ENCODE data around the gene TMBIM1.

TMBIM1 gene, protein sequence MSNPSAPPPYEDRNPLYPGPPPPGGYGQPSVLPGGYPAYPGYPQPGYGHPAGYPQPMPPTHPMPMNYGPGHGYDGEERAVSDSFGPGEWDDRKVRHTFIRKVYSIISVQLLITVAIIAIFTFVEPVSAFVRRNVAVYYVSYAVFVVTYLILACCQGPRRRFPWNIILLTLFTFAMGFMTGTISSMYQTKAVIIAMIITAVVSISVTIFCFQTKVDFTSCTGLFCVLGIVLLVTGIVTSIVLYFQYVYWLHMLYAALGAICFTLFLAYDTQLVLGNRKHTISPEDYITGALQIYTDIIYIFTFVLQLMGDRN

DNA sequence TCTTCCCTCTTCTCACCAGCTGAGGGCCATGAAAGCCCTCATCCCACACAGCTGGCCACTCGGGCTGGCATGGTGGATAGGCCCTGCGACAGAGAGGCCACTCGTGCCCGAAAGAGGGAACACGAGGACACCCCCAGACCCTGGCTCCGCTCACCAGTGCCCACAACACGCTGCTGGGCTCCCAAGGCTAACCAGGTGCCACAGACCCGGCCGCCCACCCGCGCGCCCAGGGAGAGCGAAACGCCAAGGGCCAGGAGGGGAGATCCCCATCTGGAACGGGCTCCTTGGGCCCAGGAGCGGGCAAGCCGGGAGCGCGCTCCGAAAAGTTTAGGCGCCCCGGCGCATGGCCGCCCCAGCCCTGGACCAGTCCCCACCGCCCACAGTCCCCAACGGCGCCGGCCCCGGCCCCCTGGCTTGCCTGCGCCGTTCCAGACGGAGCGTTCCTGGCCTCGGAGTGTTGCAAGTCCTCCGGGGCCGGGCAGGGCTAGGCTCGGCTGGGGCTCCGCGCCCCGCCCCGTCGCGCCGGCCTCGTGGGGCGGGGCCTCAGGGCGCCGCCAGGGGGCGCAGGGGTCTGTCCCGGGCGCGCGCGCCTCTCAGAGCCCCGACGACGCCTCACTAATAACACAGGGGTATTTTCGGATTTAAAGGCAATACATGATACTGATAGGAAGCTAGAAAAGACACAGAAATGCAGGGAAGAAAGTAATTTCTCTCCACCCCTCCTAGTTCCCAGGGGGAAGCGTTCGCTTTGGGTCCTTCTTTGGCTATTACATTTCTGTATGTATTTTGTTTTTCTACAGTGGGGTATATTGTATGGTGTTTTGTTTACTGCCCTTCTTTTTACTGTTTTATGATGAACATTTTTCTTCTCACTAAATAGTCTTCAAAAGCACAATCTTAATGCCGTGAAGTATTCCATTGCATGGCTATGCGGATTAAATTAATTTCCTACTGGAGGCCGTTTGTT lies at the start of gene TMBIM1:
Gene TMBIM1, minus strand, starts transcription at position 456 of the 967 bp plus-strand sequence. CDS start 10,362 bp downstream, outside the sequence.
- in situ Hi-C loops (cut with MboI; ENCODE audit: low pct_unique_long_range_greater_than_20kb, low sequenced_read_pairs, unreplicated experiment), result loop anchor here (25.0 kb wide), 1 partner anchor 370 kb away; the partner anchor contains the start of genes BCS1L, RNF25, STK36 and ZNF142
- peak; percentile 94 for DNase-seq (ENCODE audit: low spot score)
- TF ChIP-seq, protein P1, sequence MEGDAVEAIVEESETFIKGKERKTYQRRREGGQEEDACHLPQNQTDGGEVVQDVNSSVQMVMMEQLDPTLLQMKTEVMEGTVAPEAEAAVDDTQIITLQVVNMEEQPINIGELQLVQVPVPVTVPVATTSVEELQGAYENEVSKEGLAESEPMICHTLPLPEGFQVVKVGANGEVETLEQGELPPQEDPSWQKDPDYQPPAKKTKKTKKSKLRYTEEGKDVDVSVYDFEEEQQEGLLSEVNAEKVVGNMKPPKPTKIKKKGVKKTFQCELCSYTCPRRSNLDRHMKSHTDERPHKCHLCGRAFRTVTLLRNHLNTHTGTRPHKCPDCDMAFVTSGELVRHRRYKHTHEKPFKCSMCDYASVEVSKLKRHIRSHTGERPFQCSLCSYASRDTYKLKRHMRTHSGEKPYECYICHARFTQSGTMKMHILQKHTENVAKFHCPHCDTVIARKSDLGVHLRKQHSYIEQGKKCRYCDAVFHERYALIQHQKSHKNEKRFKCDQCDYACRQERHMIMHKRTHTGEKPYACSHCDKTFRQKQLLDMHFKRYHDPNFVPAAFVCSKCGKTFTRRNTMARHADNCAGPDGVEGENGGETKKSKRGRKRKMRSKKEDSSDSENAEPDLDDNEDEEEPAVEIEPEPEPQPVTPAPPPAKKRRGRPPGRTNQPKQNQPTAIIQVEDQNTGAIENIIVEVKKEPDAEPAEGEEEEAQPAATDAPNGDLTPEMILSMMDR (IDR thresholded peaks at IDR 0.05; ENCODE audit: extremely low read depth, insufficient read depth, missing control alignments), result peak; percentile 93

DNA sequence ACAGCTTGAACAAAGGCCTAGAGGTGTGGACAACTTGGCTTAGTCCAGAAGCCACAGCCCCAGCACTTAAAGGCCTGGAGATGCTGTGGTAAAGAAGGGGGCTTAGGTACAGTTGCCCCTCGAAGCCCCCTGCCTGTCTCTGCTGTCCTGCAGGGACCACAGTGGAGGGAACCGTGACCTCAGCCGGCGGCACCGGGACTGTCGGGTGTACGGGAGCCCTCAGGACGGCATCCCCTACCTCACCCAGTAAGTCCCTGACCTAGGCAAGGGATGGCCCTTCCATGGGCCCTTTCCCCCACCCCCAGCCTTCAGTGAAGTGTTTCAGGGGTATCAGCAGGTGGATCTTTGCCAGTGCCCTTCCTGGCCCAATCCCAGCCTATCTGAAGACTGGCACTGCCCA lies 49.1 kb upstream of the TMBIM1 start:
- in situ Hi-C loops (cut with MboI; ENCODE audit: low pct_unique_long_range_greater_than_20kb, low sequenced_read_pairs, unreplicated experiment), result no loop called here
- TF ChIP-seq, protein P1 (IDR thresholded peaks at IDR 0.05; ENCODE audit: extremely low read depth, insufficient read depth, missing control alignments), result no peak
- DNase-seq (ENCODE audit: low spot score), result no peak

DNA sequence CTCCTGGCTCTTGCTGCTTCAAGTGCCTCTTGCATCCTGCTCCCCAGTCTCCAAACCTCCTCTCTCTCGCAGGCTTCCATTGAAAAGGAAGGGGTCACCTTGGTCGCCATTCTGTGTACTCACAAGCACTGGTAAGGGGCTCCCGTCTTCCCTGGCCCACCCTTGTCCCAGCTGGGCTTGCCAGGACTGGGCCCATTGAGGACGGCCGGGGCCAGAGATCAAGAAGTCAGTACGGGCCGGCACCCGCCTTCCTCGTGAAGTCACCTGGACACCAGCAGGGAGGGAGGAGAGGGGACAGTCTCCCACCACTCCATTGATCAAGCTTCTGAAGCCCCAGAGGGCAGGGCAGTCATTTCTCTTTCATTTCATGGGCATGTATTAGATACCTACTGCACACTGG lies 48.4 kb upstream of the TMBIM1 start:
- in situ Hi-C loops (cut with MboI; ENCODE audit: low pct_unique_long_range_greater_than_20kb, low sequenced_read_pairs, unreplicated experiment), result no loop called here
- TF ChIP-seq, protein P1 (IDR thresholded peaks at IDR 0.05; ENCODE audit: extremely low read depth, insufficient read depth, missing control alignments), result no peak
- DNase-seq (ENCODE audit: low spot score), result no peak

DNA sequence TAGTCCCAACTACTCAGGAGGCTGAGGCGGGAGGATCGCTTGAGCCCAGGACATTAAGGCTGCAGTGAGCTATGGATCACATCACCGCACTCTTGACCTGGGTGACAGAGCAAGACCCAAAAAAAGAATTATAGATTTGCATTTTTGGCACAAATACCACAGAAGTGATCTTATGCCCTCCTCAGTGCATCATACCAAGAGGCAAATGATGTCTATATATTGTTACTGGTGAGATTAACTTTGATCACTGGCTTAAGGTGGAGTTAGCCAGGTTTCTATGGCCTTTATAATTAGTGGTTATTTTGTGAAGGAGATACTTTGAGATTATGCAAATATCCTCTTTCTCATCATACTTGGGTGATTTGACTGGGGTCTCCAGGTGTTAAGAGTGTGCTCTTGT lies 42.2 kb upstream of the TMBIM1 start:
- in situ Hi-C loops (cut with MboI; ENCODE audit: low pct_unique_long_range_greater_than_20kb, low sequenced_read_pairs, unreplicated experiment), result no loop called here
- TF ChIP-seq, protein P1 (IDR thresholded peaks at IDR 0.05; ENCODE audit: extremely low read depth, insufficient read depth, missing control alignments), result no peak
- no peak for DNase-seq (ENCODE audit: low spot score)

DNA sequence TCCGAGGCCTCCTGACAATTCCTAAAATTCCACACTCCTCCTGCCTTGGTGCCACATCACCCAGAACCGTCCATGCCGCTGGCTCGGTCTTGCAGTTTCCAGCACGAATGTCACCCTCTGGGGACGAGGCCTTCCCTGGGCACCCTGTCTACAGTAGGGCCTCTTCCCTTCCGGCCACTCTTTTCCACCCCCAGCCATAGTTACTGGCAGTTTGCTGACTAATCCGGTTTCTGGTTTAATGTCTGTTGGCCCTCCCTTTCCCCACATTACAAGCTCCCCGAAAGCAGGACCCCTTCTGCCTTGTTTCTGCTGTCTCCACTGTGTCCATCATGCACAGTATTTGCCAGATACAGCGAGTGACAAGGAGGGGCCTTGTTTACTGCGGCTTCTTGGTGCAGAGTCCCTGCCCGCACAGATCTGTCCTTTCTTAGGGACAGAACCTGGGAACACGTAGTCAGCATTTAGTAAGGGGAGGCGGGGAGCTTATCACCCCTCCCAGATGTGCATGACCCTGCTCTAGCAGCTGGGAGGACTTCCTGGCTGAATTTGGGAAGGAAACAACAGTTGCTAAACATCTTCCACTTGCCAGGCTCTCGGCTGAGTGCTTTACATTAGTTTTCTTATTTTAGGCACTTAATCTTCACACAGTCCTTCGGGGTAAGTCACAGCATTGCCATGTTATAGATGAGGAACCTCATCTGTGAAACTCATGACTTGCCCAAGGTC lies 40.8 kb upstream of the TMBIM1 start:
- DNase-seq (ENCODE audit: low spot score), result no peak
- TF ChIP-seq, protein P1 (IDR thresholded peaks at IDR 0.05; ENCODE audit: extremely low read depth, insufficient read depth, missing control alignments), result no peak
- in situ Hi-C loops (cut with MboI; ENCODE audit: low pct_unique_long_range_greater_than_20kb, low sequenced_read_pairs, unreplicated experiment), result no loop called here

DNA sequence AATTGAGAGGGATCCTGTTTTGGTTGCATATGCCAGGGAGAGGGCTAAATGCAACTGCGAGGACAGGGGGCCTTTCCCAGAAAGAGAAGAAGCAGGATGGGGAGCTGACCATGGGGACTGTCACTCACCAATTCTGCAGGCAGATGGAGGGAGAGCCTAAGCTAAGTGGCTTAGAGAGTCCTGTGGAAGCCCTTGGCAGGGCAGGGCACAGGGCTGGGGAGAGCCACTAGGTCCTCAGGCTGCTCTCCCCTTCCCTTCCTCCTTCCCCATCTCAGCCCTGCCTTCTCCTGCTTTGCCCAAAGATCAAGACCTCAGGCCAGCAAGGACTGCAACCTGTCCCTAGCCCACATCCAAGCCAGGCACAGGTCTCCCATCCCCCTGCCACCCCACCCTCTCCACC lies 40.0 kb upstream of the TMBIM1 start:
- TF ChIP-seq, protein P1 (IDR thresholded peaks at IDR 0.05; ENCODE audit: extremely low read depth, insufficient read depth, missing control alignments), result no peak
- in situ Hi-C loops (cut with MboI; ENCODE audit: low pct_unique_long_range_greater_than_20kb, low sequenced_read_pairs, unreplicated experiment), result no loop called here
- no peak for DNase-seq (ENCODE audit: low spot score)

Measured in GM13977 (cell line).